PC-3 (cell line): Measurements from ENCODE around the gene ZNF165. TPM values are rescaled to one million over a fixed set of nuclear protein-coding genes. Genes with fewer than 3 reads are reported as not detected.
A peak's percentile ranks its signal among the peaks of the same experiment; 100 is the strongest.
"Not testable (repeated sequence)": the region's sequence is repeated elsewhere in the genome, so short reads cannot be mapped to it uniquely, and the experiment has no call there.

ENCODE experiments used
- ATAC-seq: fragments of 200-7000 bp; cut with Tn5 transposase; 2 replicates; pipeline ENCODE4 v1.9.1; 2020; ENCODE audit warnings: mild to moderate bottlenecking, moderate library complexity
- BruUV-seq: library from RNA; stranded (reverse); fragments of 400-500 nt; replicated peaks from 2 replicates; lab custom pipeline; 2021; lab: Mats Ljungman, UMichigan
- CTCF ChIA-PET: fragments of 300-600 bp; sonication (Branson Sonifier 250); formaldehyde crosslinking; loops from one replicate; lab custom pipeline; 2022; ENCODE audit warnings: antibody characterized with exemption; lab: Charles Lee
- POLR2A ChIA-PET: fragments of 300-600 bp; sonication (Branson Sonifier 250); formaldehyde crosslinking; loops from one replicate; lab custom pipeline; 2022; ENCODE audit warnings: antibody characterized with exemption; ENCODE audit not compliant: unreplicated experiment; lab: Charles Lee
- DNase-seq: peaks from one replicate; pipeline ENCODE4 v3.0.0-alpha.2; 2015
- H2AFZ ChIP-seq: fragments of 300-600 bp; sonication (generic); 2 replicates; pipeline ENCODE4 v1.6.0; 2016; ENCODE audit warnings: antibody characterized with exemption, low read length
- H3F3A ChIP-seq: fragments of 300-600 bp; sonication (generic); one replicate; pipeline ENCODE4 v1.6.0; 2017; ENCODE audit warnings: antibody characterized with exemption, low read length, control low read depth, mild to moderate bottlenecking; ENCODE audit not compliant: unreplicated experiment
- H3K27ac ChIP-seq: fragments of 300-600 bp; sonication (generic); 2 replicates; pipeline ENCODE4 v1.5.1; 2016; ENCODE audit warnings: mild to moderate bottlenecking, low read length
- H3K27me3 ChIP-seq: fragments of 300-600 bp; sonication (generic); 2 replicates; pipeline ENCODE4 v1.6.1; 2016; ENCODE audit warnings: low read length, mixed read lengths
- H3K36me3 ChIP-seq: fragments of 300-600 bp; sonication (generic); 2 replicates; pipeline ENCODE4 v1.6.1; 2016; ENCODE audit warnings: low read depth, mixed run types, low read length, mixed read lengths
- H3K4me1 ChIP-seq: fragments of 300-600 bp; sonication (generic); 2 replicates; pipeline ENCODE4 v1.5.1; 2016; ENCODE audit warnings: low read length; ENCODE audit not compliant: insufficient read depth
- H3K4me2 ChIP-seq: fragments of 300-600 bp; sonication (generic); 2 replicates; pipeline ENCODE4 v1.6.0; 2016; ENCODE audit warnings: low read length
- H3K4me3 ChIP-seq: fragments of 300-600 bp; sonication (generic); 2 replicates; pipeline ENCODE4 v1.5.1; 2016; ENCODE audit warnings: mild to moderate bottlenecking, low read length, mixed read lengths
- H3K79me2 ChIP-seq: fragments of 300-600 bp; sonication (generic); 2 replicates; pipeline ENCODE4 v1.6.1; 2017; ENCODE audit warnings: low read length, mixed read lengths
- H3K9ac ChIP-seq: fragments of 300-600 bp; sonication (generic); 2 replicates; pipeline ENCODE4 v1.6.0; 2016; ENCODE audit warnings: mild to moderate bottlenecking, low read length
- H3K9me2 ChIP-seq: fragments of 300-600 bp; sonication (generic); replicated peaks from 2 replicates; pipeline ENCODE4 v1.6.1; 2016; ENCODE audit warnings: mixed run types, low read length, mixed read lengths
- H3K9me3 ChIP-seq: fragments of 300-600 bp; sonication (generic); 2 replicates; pipeline ENCODE4 v1.6.1; 2016; ENCODE audit warnings: low read length, mixed read lengths
- H4K20me1 ChIP-seq: fragments of 300-600 bp; sonication (generic); 2 replicates; pipeline ENCODE4 v1.6.1; 2016; ENCODE audit warnings: low read length, mixed read lengths
- CTCF ChIP-seq: fragments of 300-600 bp; sonication (generic); conservative IDR thresholded peaks from 2 replicates; pipeline ENCODE4 v1.5.1; 2017; ENCODE audit warnings: antibody characterized with exemption, low read depth, mild to moderate bottlenecking, low read length
- EZH2 ChIP-seq: fragments of 300-600 bp; sonication (generic); IDR thresholded peaks from one replicate; pipeline ENCODE4 v1.6.1; 2017; ENCODE audit warnings: antibody characterized with exemption, mild to moderate bottlenecking, low read length; ENCODE audit not compliant: unreplicated experiment
- EZH2phosphoT487 ChIP-seq: fragments of 300-600 bp; sonication (generic); IDR thresholded peaks from 2 replicates; pipeline ENCODE4 v1.6.1; 2018; ENCODE audit warnings: mild to moderate bottlenecking, antibody characterized with exemption, low read length, borderline replicate concordance
- intact Hi-C: fragments of 100-400 bp; cut with micrococcal nuclease; formaldehyde crosslinking; loops from 2 replicates; pipeline ENCODE4 v1.9.0; 2023
- total RNA-seq: library from RNA; depleted of rRNA; stranded (reverse); fragments of >200 nt; gene quantifications from 2 replicates; pipeline ENCODE4 v1.2.3, GENCODE V29; 2014

Gene ZNF165
- total RNA-seq, 1 experiment from 2014 or later: 12.1 TPM

GRCh38 chr6:28117386-28118050, 37.1 kb downstream of the ZNF165 start:
- H3K9ac ChIP-seq: no peak overlapping the region

GRCh38 chr6:28118217-28118616, 37.8 kb downstream of the ZNF165 start:
- TF ChIP-seq CTCF (no peak), EZH2 (no peak), EZH2phosphoT487 (no peak)
- Histone ChIP-seq H3K4me1 (no peaks in the 10 kb centered on the region), H3K79me2 (no peaks in the 10 kb centered on the region), H3K9me2 (no peaks in the 10 kb centered on the region), H4K20me1 (no peaks in the 10 kb centered on the region), H3K27ac (no peak overlapping the region), H3K9ac (no peak overlapping the region), H2AFZ (no peak overlapping the region), H3K4me2 (no peak overlapping the region), H3K36me3 (peaks cover 14% of the 10 kb centered on the region; the same call in 1 of the 2 replicates), H3K27me3 (no peaks in the 10 kb centered on the region), H3K4me3 (no peak overlapping the region), H3F3A (no peaks in the 10 kb centered on the region), H3K9me3 (no peaks in the 10 kb centered on the region)
- ChIA-PET CTCF (no interaction called here), POLR2A (no interaction called here)
- DNase-seq (no peak), ATAC-seq (no peak)
- BruUV-seq: no TSS peak
- intact Hi-C loops: no loop called here

More at GRCh38 chr6:28117386-28118050, 37.1 kb downstream of the ZNF165 start:
- ChIA-PET POLR2A (no interaction called here), CTCF (no interaction called here)
- ATAC-seq: no peak
- H3K4me1 ChIP-seq: no peaks in the 10 kb centered on the region
- no peak overlapping the region for H3K27ac ChIP-seq
- no peaks in the 10 kb centered on the region for H3K9me3 ChIP-seq
- BruUV-seq: no TSS peak
- H2AFZ ChIP-seq: no peak overlapping the region
- H3K79me2 ChIP-seq: no peaks in the 10 kb centered on the region
- DNase-seq: peak; percentile 11
- TF ChIP-seq CTCF (peak; percentile 29; the same call in 1 of the 2 replicates), EZH2phosphoT487 (no peak)
- no peaks in the 10 kb centered on the region for H4K20me1 ChIP-seq
- no peaks in the 10 kb centered on the region for H3K27me3 ChIP-seq
- no peak overlapping the region for H3K4me3 ChIP-seq
- H3K4me2 ChIP-seq: no peak overlapping the region
- H3K9me2 ChIP-seq: no peaks in the 10 kb centered on the region
- H3F3A ChIP-seq: no peaks in the 10 kb centered on the region
- intact Hi-C loops: no loop called here
- H3K36me3 ChIP-seq: peaks cover 14% of the 10 kb centered on the region; the same call in 1 of the 2 replicates

- intact Hi-C loops: no loop called here
- Histone ChIP-seq H3K4me1 (peaks cover 9% of the 10 kb centered on the region; the same call in 1 of the 2 replicates), H3K79me2 (peaks cover 22% of the 10 kb centered on the region), H3K9ac (no peak overlapping the region), H3K4me2 (no peak overlapping the region), H3K9me2 (no peaks in the 10 kb centered on the region), H3K9me3 (no peaks in the 10 kb centered on the region), H3K27me3 (no peaks in the 10 kb centered on the region), H3K4me3 (no peak overlapping the region), H3K27ac (no peak overlapping the region), H3F3A (no peaks in the 10 kb centered on the region), H3K36me3 (no peaks in the 10 kb centered on the region; the same call in 1 of the 2 replicates), H2AFZ (no peak overlapping the region), H4K20me1 (no peaks in the 10 kb centered on the region)
- TF ChIP-seq EZH2phosphoT487 (no peak), CTCF (no peak), EZH2 (no peak)
- DNase-seq (no peak), ATAC-seq (no peak)
- no TSS peak for BruUV-seq
- ChIA-PET CTCF (no interaction called here), POLR2A (no interaction called here)
Measured at GRCh38 chr6:28121876-28122275, 41.5 kb downstream of the ZNF165 start.

- H3K27me3 ChIP-seq, H3F3A ChIP-seq, POLR2A ChIA-PET, H3K36me3 ChIP-seq, H3K9ac ChIP-seq, CTCF ChIA-PET, H3K4me2 ChIP-seq, H3K4me1 ChIP-seq, H3K4me3 ChIP-seq, H3K9me3 ChIP-seq, intact Hi-C loops, DNase-seq, H2AFZ ChIP-seq, ATAC-seq, H4K20me1 ChIP-seq, H3K27ac ChIP-seq, H3K9me2 ChIP-seq: not testable (repeated sequence)
- TSS peak; percentile 10 for BruUV-seq
- H3K79me2 ChIP-seq: peaks cover 24% of the 10 kb centered on the region
Measured at GRCh38 chr6:28122283-28122682, 41.9 kb downstream of the ZNF165 start.
